IPS-NIHi11 (cell line): ENCODE results near the gene CHRNA4.
A peak's percentile ranks its signal among the peaks of the same experiment; 100 is the strongest.

Experiments used
- DNase-seq: peaks from one replicate; pipeline ENCODE4 v3.0.0; 2012; ENCODE audit warnings: mixed read lengths, low spot score

Gene CHRNA4

GRCh38 chr20:63363013-63363957 lies 2.1 kb upstream of the CHRNA4 start:
- DNase-seq, result no peak

- no peak for DNase-seq
These were observed 1.4 kb upstream of the CHRNA4 start for GRCh38 chr20:63362436-63363009.

- DNase-seq, result no peak
These were observed 628 bp upstream of the CHRNA4 start for GRCh38 chr20:63361519-63362435.

GRCh38 chr20:63359937-63360849 lies 956 bp downstream of the CHRNA4 start:
- no peak for DNase-seq

- peak; percentile 66 for DNase-seq
These were observed 1.8 kb downstream of the CHRNA4 start for GRCh38 chr20:63359164-63359934.

GRCh38 chr20:63357921-63358905 lies 2.9 kb downstream of the CHRNA4 start:
- DNase-seq, result no peak

- no peak for DNase-seq
These were observed 3.9 kb downstream of the CHRNA4 start for GRCh38 chr20:63356931-63357879.

GRCh38 chr20:63356511-63356910 lies 4.6 kb downstream of the CHRNA4 start:
- no peak for DNase-seq

- DNase-seq, result no peak
These were observed 5.3 kb downstream of the CHRNA4 start for GRCh38 chr20:63355781-63356295.

- no peak for DNase-seq
These were observed 6.4 kb downstream of the CHRNA4 start for GRCh38 chr20:63354636-63355350.

- no peak for DNase-seq
These were observed 8.3 kb downstream of the CHRNA4 start for GRCh38 chr20:63352811-63353221.

GRCh38 chr20:63351811-63352591 lies 9.1 kb downstream of the CHRNA4 start:
- DNase-seq, result peak; percentile 89

- no peak for DNase-seq
These were observed 9.8 kb downstream of the CHRNA4 start for GRCh38 chr20:63351326-63351700.

GRCh38 chr20:63350597-63351325 lies 10.4 kb downstream of the CHRNA4 start:
- no peak for DNase-seq

- no peak for DNase-seq
These were observed 11.0 kb downstream of the CHRNA4 start for GRCh38 chr20:63350196-63350595.

GRCh38 chr20:63349516-63349895 lies 11.6 kb downstream of the CHRNA4 start:
- no peak for DNase-seq
